Hepatocyte (in vitro differentiated cells): ENCODE measurements around the gene APOBEC2. TPM values are rescaled to one million over a fixed set of nuclear protein-coding genes. Genes with fewer than 3 reads are reported as not detected.
"Not testable (repeated sequence)": the region's sequence is repeated elsewhere in the genome, so short reads cannot be mapped to it uniquely, and the experiment has no call there.

Source experiments
- DNase-seq: peaks from one replicate; pipeline ENCODE4 v3.0.0-alpha.2; 2016; ENCODE audit warnings: low spot score
- H2AFZ ChIP-seq: fragments of 200-600 bp; sonication (generic); 2 replicates; pipeline ENCODE4 v1.6.0; 2016; ENCODE audit warnings: antibody characterized with exemption, mild to moderate bottlenecking
- H3K27ac ChIP-seq: fragments of 200-600 bp; sonication (generic); 2 replicates; pipeline ENCODE4 v1.5.1; 2016; ENCODE audit warnings: mild to moderate bottlenecking
- H3K27me3 ChIP-seq: fragments of 200-600 bp; sonication (generic); 2 replicates; pipeline ENCODE4 v1.6.1; 2016
- H3K36me3 ChIP-seq: fragments of 200-600 bp; sonication (generic); replicated peaks from 2 replicates; pipeline ENCODE4 v1.5.1; 2016; ENCODE audit warnings: low read depth; ENCODE audit not compliant: insufficient read depth
- H3K4me1 ChIP-seq: fragments of 200-600 bp; sonication (generic); 2 replicates; pipeline ENCODE4 v1.5.1; 2016; ENCODE audit warnings: mild to moderate bottlenecking, moderate library complexity; ENCODE audit not compliant: insufficient read depth
- H3K4me2 ChIP-seq: fragments of 200-600 bp; sonication (generic); 2 replicates; pipeline ENCODE4 v1.6.0; 2016
- H3K4me3 ChIP-seq: fragments of 200-600 bp; sonication (generic); 2 replicates; pipeline ENCODE4 v1.5.1; 2016; ENCODE audit warnings: mild to moderate bottlenecking
- H3K79me2 ChIP-seq: fragments of 200-600 bp; sonication (generic); 2 replicates; pipeline ENCODE4 v1.6.0; 2017; ENCODE audit warnings: mild to moderate bottlenecking
- H3K9me2 ChIP-seq: fragments of 200-600 bp; sonication (generic); replicated peaks from 2 replicates; pipeline ENCODE4 v1.6.0; 2017; ENCODE audit warnings: mild to moderate bottlenecking; ENCODE audit not compliant: insufficient read depth
- H3K9me3 ChIP-seq: fragments of 200-600 bp; sonication (generic); 2 replicates; pipeline ENCODE4 v1.5.1; 2016; ENCODE audit warnings: low read depth, mild to moderate bottlenecking
- H4K20me1 ChIP-seq: fragments of 200-600 bp; sonication (generic); 2 replicates; pipeline ENCODE4 v1.6.0; 2016; ENCODE audit warnings: mild to moderate bottlenecking; ENCODE audit not compliant: insufficient read depth, poor library complexity, severe bottlenecking
- CTCF ChIP-seq: fragments of 200-600 bp; sonication (generic); IDR thresholded peaks from 2 replicates; pipeline ENCODE4 v1.5.1; 2016; ENCODE audit warnings: antibody characterized with exemption, mild to moderate bottlenecking; ENCODE audit not compliant: poor library complexity
- EZH2 ChIP-seq: fragments of 200-600 bp; sonication (generic); IDR thresholded peaks from 2 replicates; pipeline ENCODE4 v1.6.1; 2016; ENCODE audit warnings: antibody characterized with exemption, mild to moderate bottlenecking, borderline replicate concordance
- EZH2phosphoT487 ChIP-seq: fragments of 200-600 bp; sonication (generic); IDR thresholded peaks from one replicate; pipeline ENCODE4 v1.6.1; 2018; ENCODE audit warnings: antibody characterized with exemption, mild to moderate bottlenecking, low read depth, moderate library complexity; ENCODE audit not compliant: unreplicated experiment, severe bottlenecking
- WGBS: methylation state at CpG from one replicate; pipeline ENCODE4 v1.1.6; 2016; ENCODE audit warnings: low lambda C conversion rate; ENCODE audit errors: missing lambda C conversion rate; 5-methylcytosine and 5-hydroxymethylcytosine counted together
- polyA plus RNA-seq: library from polyadenylated mRNA; unstranded; fragments of >200 nt; fragmentation: Nextera tagmentation; extraction: Ambion mirVana; gene quantifications from 2 replicates; pipeline ENCODE4 v1.2.1, GENCODE V29; 2016
- total RNA-seq: library from RNA; depleted of rRNA; stranded (reverse); fragments of >200 nt; gene quantifications from 2 replicates; pipeline ENCODE4 v1.2.3, GENCODE V29; 2014

The APOBEC2 gene
- total and polyA plus RNA-seq, 2 experiments from 2014 or later = 2.8 to 2.9 TPM

- Histone ChIP-seq H3K9me3 (no peaks in the 10 kb centered on the region), H2AFZ (no peak overlapping the region), H3K27me3 (no peaks in the 10 kb centered on the region), H4K20me1 (no peaks in the 10 kb centered on the region), H3K4me2 (no peak overlapping the region), H3K27ac (no peak overlapping the region), H3K36me3 (no peaks in the 10 kb centered on the region), H3K4me1 (no peaks in the 10 kb centered on the region), H3K79me2 (no peaks in the 10 kb centered on the region), H3K4me3 (no peak overlapping the region), H3K9me2 (no peaks in the 10 kb centered on the region)
- no peak for TF ChIP-seq EZH2
- no peak for DNase-seq
- 100% methylated on average over 1 of the region's 1 CpG for WGBS
Measured at GRCh38 chr6:41009669-41010068, 43.3 kb upstream of the APOBEC2 start.

- Histone ChIP-seq H3K9me2 (no peaks in the 10 kb centered on the region), H3K27ac (no peak overlapping the region), H3K4me1 (no peaks in the 10 kb centered on the region), H3K36me3 (no peaks in the 10 kb centered on the region), H2AFZ (no peak overlapping the region), H3K79me2 (no peaks in the 10 kb centered on the region), H4K20me1 (no peaks in the 10 kb centered on the region), H3K4me2 (no peak overlapping the region), H3K27me3 (no peaks in the 10 kb centered on the region), H3K4me3 (no peak overlapping the region), H3K9me3 (no peaks in the 10 kb centered on the region)
- 73% methylated on average over 2 of the region's 2 CpGs for WGBS
- DNase-seq = no peak
- TF ChIP-seq EZH2phosphoT487 (no peak), CTCF (no peak), EZH2 (no peak)
Measured at GRCh38 chr6:41011673-41012072, 41.3 kb upstream of the APOBEC2 start.

- no peak overlapping the region for H3K4me3 ChIP-seq
- no peak for DNase-seq
- no peaks in the 10 kb centered on the region for H3K9me3 ChIP-seq
- no peaks in the 10 kb centered on the region for H3K27me3 ChIP-seq
- no peaks in the 10 kb centered on the region for H4K20me1 ChIP-seq
- WGBS = 82% methylated on average over 5 of the region's 5 CpGs
- H3K79me2 ChIP-seq = no peaks in the 10 kb centered on the region
- H3K9me2 ChIP-seq = no peaks in the 10 kb centered on the region
- H3K4me1 ChIP-seq = no peaks in the 10 kb centered on the region
- H3K36me3 ChIP-seq = no peaks in the 10 kb centered on the region
- no peak overlapping the region for H2AFZ ChIP-seq
- no peak for TF ChIP-seq CTCF
- TF ChIP-seq EZH2 = no peak
- no peak for TF ChIP-seq EZH2phosphoT487
- H3K4me2 ChIP-seq = no peak overlapping the region
- H3K27ac ChIP-seq = peak overlapping the region; percentile 26
Measured at GRCh38 chr6:41013466-41014153, 39.4 kb upstream of the APOBEC2 start.

- no peak overlapping the region for H2AFZ ChIP-seq
- no peaks in the 10 kb centered on the region for H3K27me3 ChIP-seq
- 93% methylated on average over 4 of the region's 4 CpGs for WGBS
- H3K36me3 ChIP-seq = no peaks in the 10 kb centered on the region
- no peaks in the 10 kb centered on the region for H4K20me1 ChIP-seq
- no peak overlapping the region for H3K27ac ChIP-seq
- DNase-seq = no peak
- no peaks in the 10 kb centered on the region for H3K9me3 ChIP-seq
- no peak for TF ChIP-seq EZH2
- no peak for TF ChIP-seq CTCF
- no peak for TF ChIP-seq EZH2phosphoT487
- H3K79me2 ChIP-seq = no peaks in the 10 kb centered on the region
- no peak overlapping the region for H3K4me3 ChIP-seq
- no peak overlapping the region for H3K4me2 ChIP-seq
- peaks cover 7% of the 10 kb centered on the region for H3K4me1 ChIP-seq
- no peaks in the 10 kb centered on the region for H3K9me2 ChIP-seq
Measured at GRCh38 chr6:41014780-41015179, 38.2 kb upstream of the APOBEC2 start.

- not testable (repeated sequence) for H2AFZ ChIP-seq, H3K4me3 ChIP-seq, H3K36me3 ChIP-seq, H4K20me1 ChIP-seq, H3K9me2 ChIP-seq, H3K27me3 ChIP-seq, H3K79me2 ChIP-seq, DNase-seq, H3K9me3 ChIP-seq, H3K4me1 ChIP-seq, H3K27ac ChIP-seq, H3K4me2 ChIP-seq
- 95% methylated on average over 5 of the region's 5 CpGs for WGBS
Measured at GRCh38 chr6:41015860-41016259, 37.1 kb upstream of the APOBEC2 start.
